Uterus (tissue), 2 donors: ENCODE results near the gene CHIC2.
"Not testable (repeated sequence)": the region's sequence is repeated elsewhere in the genome, so short reads cannot be mapped to it uniquely, and the experiment has no call there.

Source experiments
- CTCF ChIP-seq, 4 experiments: fragments of 200-600 bp in 2 of 4; fragments of 450-650 bp in 2 of 4; sonication (generic) in 2 of 4; IDR thresholded peaks; one replicate each; pipeline ENCODE4 v1.5.1; 2016 to 2019; ENCODE audit warnings: antibody characterized with exemption in 4 of 4, mild to moderate bottlenecking in 2 of 4, moderate library complexity in 1 of 4
- POLR2A ChIP-seq, 2 donors: fragments of 450-650 bp; IDR thresholded peaks; one replicate each; pipeline ENCODE4 v1.6.1; 2016; ENCODE audit warnings: antibody characterized with exemption in 2 of 2, mild to moderate bottlenecking in 1 of 2, moderate library complexity in 1 of 2

GRCh38 chr4:54113206-54113605, 48.8 kb upstream of the CHIC2 start:
- TF ChIP-seq CTCF, POLR2A (IDR thresholded peaks at IDR 0.05): not testable (repeated sequence)
